Dendritic cell treated with granulocyte-macrophage colony-stimulating factor and Interleukin-4, amounts not matched to agents 40 ng/mL and 50 ng/mL, for 4 days (primary cell): Measurements from ENCODE around the gene VEZT.

Experiments
- H3K27ac Mint-ChIP-seq: one replicate; pipeline ENCODE4 v1.8.0; 2022; ENCODE audit warnings: mild to moderate bottlenecking, mixed read lengths
- H3K27me3 Mint-ChIP-seq: one replicate; pipeline ENCODE4 v1.8.0; 2022; ENCODE audit warnings: mild to moderate bottlenecking, mixed read lengths
- H3K36me3 Mint-ChIP-seq: one replicate; pipeline ENCODE4 v1.8.0; 2022; ENCODE audit warnings: low read depth, mixed read lengths
- H3K4me1 Mint-ChIP-seq: one replicate; pipeline ENCODE4 v1.8.0; 2022; ENCODE audit warnings: low read depth, mixed read lengths
- H3K4me3 Mint-ChIP-seq: one replicate; pipeline ENCODE4 v1.8.0; 2022; ENCODE audit warnings: mild to moderate bottlenecking, moderate library complexity, mixed read lengths
- H3K9me3 Mint-ChIP-seq: one replicate; pipeline ENCODE4 v1.8.0; 2022; ENCODE audit warnings: mixed read lengths
- intact Hi-C: fragments of 100-400 bp; cut with micrococcal nuclease; formaldehyde crosslinking; loops from one replicate; pipeline ENCODE4 v1.15.0; 2022

Gene VEZT, protein sequence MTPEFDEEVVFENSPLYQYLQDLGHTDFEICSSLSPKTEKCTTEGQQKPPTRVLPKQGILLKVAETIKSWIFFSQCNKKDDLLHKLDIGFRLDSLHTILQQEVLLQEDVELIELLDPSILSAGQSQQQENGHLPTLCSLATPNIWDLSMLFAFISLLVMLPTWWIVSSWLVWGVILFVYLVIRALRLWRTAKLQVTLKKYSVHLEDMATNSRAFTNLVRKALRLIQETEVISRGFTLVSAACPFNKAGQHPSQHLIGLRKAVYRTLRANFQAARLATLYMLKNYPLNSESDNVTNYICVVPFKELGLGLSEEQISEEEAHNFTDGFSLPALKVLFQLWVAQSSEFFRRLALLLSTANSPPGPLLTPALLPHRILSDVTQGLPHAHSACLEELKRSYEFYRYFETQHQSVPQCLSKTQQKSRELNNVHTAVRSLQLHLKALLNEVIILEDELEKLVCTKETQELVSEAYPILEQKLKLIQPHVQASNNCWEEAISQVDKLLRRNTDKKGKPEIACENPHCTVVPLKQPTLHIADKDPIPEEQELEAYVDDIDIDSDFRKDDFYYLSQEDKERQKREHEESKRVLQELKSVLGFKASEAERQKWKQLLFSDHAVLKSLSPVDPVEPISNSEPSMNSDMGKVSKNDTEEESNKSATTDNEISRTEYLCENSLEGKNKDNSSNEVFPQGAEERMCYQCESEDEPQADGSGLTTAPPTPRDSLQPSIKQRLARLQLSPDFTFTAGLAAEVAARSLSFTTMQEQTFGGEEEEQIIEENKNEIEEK

DNA sequence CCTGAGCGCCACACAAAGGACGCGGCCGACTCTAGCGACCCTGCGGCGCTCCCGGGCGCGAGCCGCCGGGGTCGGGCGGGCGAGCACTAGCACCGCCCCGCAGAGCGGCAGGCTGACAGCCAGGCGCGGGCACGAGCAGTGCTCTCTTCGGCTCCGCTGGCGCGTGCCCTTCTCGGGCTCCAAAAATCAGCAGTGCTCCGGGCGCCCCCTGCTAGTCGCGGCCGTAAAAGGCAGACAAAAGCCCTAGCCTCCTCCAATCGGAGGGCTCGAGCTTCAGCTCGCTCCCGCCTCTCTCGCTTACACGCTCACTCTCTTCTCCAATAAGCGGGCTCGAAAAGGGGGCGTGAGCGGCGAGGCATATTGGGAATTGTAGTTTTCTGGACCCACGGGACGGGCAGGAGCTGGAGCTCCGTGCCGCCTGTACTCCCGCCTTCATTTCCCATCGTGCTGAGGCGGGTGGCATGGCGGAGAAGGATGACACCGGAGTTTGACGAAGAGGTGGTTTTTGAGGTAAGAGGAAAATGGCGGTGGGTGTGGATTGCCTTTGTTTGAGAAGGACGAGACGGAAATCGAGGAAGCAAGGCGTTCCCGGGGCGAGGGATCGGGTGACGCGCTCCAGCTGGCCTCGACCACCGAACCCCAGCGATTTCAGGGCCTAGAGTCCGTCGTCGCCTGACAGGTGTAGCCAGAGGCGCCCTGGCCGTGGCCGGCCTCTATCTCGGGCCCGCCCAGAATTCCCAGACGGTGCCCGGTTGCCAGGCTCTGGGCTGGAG lies at the start of gene VEZT, which contains the start of gene FGD6:
Gene VEZT (plus strand): TSS at position 431 of the 773 bp plus-strand sequence. CDS start 44 bp downstream, at position 475.
Gene FGD6 (minus strand): TSS at position 91 of the 773 bp plus-strand sequence. CDS start 227 bp downstream, outside the sequence.
- intact Hi-C loops, result loop anchor here (1.0 to 5.0 kb wide), 4 partner anchors 85 to 257 kb away; partner anchors contain the start of genes METAP2 and NR2C1
- Mint-ChIP-seq H3K27ac (peak within 1 kb of the TSS; percentile 89), H3K4me1 (peaks cover 40% of the 10 kb centered on the region)

DNA sequence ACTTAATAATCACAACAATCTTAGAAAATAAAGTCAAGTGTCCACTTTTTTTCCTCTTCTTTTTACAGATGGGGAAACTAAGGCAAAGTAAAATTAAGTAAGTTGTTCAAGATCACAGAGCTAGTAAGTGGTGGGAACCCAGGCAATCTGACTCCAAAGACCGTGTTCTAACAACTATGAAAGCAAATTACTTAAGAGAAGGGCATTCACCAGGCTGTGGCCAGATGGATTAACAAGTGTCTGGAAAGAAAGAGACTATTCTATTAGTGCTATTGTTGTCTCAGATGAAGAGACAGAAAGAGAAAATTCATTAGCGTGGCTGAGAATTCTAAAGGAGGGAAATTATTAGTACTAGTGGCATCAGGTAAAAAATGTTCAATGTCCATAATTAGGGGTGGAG lies 48.9 kb upstream of the VEZT start:
- intact Hi-C loops, result no loop called here
- H3K27ac Mint-ChIP-seq, result no peak overlapping the region
- peaks cover 22% of the 10 kb centered on the region for H3K36me3 Mint-ChIP-seq
- H3K27me3 Mint-ChIP-seq, result no peaks in the 10 kb centered on the region
- no peaks in the 10 kb centered on the region for H3K9me3 Mint-ChIP-seq
- no peak overlapping the region for H3K4me3 Mint-ChIP-seq
- peaks cover 16% of the 10 kb centered on the region for H3K4me1 Mint-ChIP-seq

More for the DNA sequence above, at the start of gene VEZT, which contains the start of gene FGD6:
- H3K4me3 Mint-ChIP-seq, result peak within 1 kb of the TSS; percentile 87
- peaks cover 24% of the 10 kb centered on the region for H3K36me3 Mint-ChIP-seq
- no peaks in the 10 kb centered on the region for H3K9me3 Mint-ChIP-seq
- H3K27me3 Mint-ChIP-seq, result no peaks in the 10 kb centered on the region

DNA sequence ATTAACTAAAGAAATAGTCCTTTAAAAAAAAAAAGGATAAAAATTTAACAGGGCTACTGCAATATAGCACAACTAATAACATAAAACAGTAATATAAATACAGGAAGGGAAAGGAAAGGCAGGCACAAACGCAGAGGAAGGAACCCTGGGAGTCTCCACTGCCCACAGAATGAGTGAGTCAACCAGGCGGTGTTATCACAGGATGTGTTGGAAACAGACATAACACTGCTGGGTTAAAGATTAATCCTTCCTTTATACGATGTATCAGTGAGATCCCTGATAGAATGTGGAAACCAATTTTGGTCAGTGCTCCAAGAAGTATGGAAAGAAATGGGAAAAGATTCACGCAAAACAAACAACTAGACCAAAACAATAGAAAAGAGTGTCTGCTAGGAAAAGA lies 48.2 kb upstream of the VEZT start:
- Mint-ChIP-seq H3K27me3 (no peaks in the 10 kb centered on the region), H3K27ac (no peak overlapping the region), H3K4me3 (no peak overlapping the region), H3K36me3 (peaks cover 18% of the 10 kb centered on the region), H3K4me1 (peaks cover 16% of the 10 kb centered on the region), H3K9me3 (no peaks in the 10 kb centered on the region)
- intact Hi-C loops, result no loop called here

DNA sequence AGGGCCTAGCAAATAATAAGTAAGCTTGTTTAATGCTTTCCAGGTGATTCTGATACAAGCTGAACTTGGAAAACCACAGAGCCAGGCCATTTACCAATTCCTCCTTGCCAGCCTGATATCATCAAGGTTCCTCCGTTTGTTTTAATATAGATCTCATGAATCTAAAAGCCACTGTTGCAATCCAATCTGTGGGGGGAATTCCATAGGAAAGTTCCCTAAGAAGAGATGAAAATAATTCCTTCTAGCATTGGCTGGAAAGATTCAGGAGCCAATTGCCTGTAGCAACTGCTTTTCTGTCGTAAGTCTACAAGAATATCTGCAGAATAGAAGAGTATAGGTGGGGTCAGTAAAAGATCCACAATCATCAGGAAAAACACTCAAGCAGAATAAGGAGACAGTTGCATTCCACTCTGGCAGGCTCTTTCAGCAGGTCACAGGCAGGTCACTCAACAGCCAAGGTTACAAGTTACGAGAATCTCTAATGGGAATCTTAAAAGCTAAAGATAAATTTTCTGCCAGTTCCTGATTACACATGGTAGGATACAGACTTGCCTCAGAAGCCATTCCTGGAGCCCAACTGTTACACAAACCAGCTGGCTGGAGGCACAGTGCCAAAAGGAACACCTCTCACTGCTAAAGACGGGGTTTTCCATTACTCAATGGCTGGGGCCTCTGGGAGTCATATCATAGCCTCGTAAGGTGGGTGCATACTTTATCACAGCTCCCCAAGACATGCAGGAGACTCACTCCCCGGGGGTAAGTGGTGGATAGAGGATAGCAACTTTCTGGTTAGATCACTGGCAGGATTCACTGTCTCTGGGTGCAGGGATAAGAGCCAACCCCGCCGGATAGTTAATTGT lies 44.0 kb upstream of the VEZT start:
- peaks cover 17% of the 10 kb centered on the region for H3K36me3 Mint-ChIP-seq
- H3K4me1 Mint-ChIP-seq, result peaks cover 21% of the 10 kb centered on the region
- H3K27me3 Mint-ChIP-seq, result no peaks in the 10 kb centered on the region
- no peak overlapping the region for H3K27ac Mint-ChIP-seq
- intact Hi-C loops, result no loop called here
- H3K9me3 Mint-ChIP-seq, result no peaks in the 10 kb centered on the region
- H3K4me3 Mint-ChIP-seq, result no peak overlapping the region

DNA sequence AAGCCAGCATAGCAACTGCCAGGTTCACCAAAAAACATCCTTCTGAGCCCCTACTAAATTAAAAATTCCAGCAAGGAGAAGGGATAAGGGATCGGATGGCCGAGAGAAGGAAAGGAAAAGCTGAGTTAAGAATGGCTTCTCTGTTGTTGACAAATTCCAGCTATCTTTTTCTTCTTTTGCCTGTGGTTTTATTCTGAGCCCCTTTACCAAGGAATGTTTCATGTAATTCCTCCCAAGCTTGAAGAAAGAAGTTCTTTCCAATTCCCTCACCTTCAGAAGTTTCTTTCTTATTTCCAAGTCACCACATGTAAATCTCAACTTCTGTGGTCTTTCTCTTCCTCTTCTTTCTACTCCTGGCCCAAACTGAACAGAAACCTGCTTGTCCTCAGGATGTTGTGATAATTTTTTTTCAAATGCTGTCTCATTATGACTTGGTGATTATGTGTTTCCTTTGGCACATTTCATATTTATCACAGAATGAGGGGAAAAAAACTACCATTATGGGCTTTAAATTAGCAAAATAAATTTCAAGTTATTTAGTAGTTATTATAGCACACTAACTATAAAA lies 40.3 kb upstream of the VEZT start:
- no peak overlapping the region for H3K4me3 Mint-ChIP-seq
- intact Hi-C loops, result no loop called here
- H3K27me3 Mint-ChIP-seq, result no peaks in the 10 kb centered on the region
- peaks cover under 1% of the 10 kb centered on the region for H3K36me3 Mint-ChIP-seq
- no peaks in the 10 kb centered on the region for H3K9me3 Mint-ChIP-seq
- H3K4me1 Mint-ChIP-seq, result peaks cover 6% of the 10 kb centered on the region
- no peak overlapping the region for H3K27ac Mint-ChIP-seq

DNA sequence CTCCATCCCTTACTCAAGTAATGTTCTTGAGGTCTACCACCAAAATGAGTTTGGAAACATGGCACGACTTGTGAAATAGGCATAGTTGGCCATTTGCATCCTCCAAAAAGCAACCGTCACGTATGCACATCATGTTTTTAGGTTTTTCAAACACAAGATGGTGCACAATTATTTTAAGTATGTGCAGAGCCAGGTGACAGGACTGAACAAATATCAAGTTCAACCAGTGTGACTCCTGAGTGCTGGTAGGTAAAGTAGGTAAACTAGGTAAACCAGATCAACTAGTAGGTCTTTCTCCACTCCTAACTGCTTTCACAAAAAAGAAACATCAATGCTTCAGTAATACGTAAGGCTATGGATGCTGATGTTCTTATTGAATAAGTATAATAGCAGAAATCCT lies 39.5 kb upstream of the VEZT start:
- H3K4me3 Mint-ChIP-seq, result no peak overlapping the region
- no peaks in the 10 kb centered on the region for H3K27me3 Mint-ChIP-seq
- H3K9me3 Mint-ChIP-seq, result no peaks in the 10 kb centered on the region
- H3K36me3 Mint-ChIP-seq, result no peaks in the 10 kb centered on the region
- H3K27ac Mint-ChIP-seq, result no peak overlapping the region
- intact Hi-C loops, result no loop called here
- H3K4me1 Mint-ChIP-seq, result peaks cover 11% of the 10 kb centered on the region

DNA sequence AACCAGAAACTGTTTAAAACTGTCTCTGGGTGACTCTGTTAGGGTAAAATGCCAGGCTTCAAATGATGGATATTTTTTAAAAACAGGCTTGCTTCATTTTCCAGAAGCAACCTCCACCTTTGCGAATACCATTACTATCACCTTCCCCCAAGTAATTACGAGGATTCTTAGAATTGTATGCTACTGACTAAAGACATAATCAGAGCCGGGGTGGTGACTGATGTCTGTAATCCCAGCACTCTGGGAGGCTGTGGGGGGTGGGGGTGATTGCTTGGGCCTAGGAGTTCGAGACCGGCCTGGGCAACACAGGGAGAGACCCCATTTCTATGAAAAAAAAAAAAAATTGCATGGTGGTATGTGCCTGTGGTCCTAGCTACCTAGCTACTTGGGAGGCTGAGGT lies 38.6 kb upstream of the VEZT start:
- H3K36me3 Mint-ChIP-seq, result no peaks in the 10 kb centered on the region
- peaks cover 16% of the 10 kb centered on the region for H3K4me1 Mint-ChIP-seq
- H3K4me3 Mint-ChIP-seq, result no peak overlapping the region
- no peak overlapping the region for H3K27ac Mint-ChIP-seq
- H3K27me3 Mint-ChIP-seq, result no peaks in the 10 kb centered on the region
- intact Hi-C loops, result no loop called here
- no peaks in the 10 kb centered on the region for H3K9me3 Mint-ChIP-seq

DNA sequence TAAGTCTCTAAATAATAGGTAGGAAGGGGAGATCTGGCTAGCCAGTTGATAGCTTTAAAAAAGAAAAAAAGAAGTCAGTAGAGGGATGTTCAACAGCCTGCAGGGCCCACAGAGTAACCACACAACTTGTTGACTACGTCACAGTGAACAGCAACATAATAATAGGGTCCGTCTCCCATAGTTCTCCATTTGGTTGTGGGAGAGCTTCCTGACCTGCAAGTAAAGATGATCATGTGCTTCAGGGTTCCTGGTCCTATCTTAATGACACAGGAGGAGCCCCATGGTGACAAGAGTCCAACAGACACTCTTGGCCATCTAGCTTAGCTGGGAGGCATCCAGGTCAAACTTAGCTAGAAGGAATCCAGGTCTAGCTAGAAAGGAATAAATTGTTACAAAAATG lies 36.5 kb upstream of the VEZT start:
- intact Hi-C loops, result no loop called here
- Mint-ChIP-seq H3K9me3 (no peaks in the 10 kb centered on the region), H3K4me1 (peaks cover 33% of the 10 kb centered on the region), H3K4me3 (no peak overlapping the region), H3K36me3 (no peaks in the 10 kb centered on the region), H3K27ac (no peak overlapping the region), H3K27me3 (no peaks in the 10 kb centered on the region)

DNA sequence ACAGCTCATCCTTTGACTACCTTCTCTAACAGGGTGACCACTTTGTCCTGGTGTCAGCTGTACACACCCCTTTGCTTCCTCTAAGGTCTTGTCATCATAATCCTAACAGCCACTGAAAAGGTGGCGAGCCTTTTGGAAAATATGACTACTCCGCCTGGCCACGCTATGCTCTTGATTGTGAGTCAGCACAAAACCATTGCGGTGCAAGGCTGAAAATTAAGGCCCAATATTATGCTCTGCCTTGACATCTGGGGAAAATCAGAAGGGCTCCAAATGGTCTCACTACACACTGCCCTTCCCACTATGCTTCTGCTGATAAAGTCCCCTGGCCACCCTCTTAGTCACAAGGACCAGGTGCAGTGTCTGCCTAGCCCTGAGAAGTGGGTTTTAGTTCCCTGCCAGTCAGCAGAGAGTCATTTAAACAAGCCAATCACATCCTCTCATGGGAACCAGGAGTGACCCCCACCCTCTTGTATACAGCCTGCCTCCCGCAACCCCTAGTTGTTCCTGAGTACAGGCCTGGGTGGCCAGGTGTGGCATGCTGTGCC lies 34.7 kb upstream of the VEZT start:
- no peaks in the 10 kb centered on the region for H3K36me3 Mint-ChIP-seq
- H3K27ac Mint-ChIP-seq, result no peak overlapping the region
- intact Hi-C loops, result no loop called here
- H3K9me3 Mint-ChIP-seq, result no peaks in the 10 kb centered on the region
- peaks cover 34% of the 10 kb centered on the region for H3K4me1 Mint-ChIP-seq
- no peaks in the 10 kb centered on the region for H3K27me3 Mint-ChIP-seq
- H3K4me3 Mint-ChIP-seq, result no peak overlapping the region

DNA sequence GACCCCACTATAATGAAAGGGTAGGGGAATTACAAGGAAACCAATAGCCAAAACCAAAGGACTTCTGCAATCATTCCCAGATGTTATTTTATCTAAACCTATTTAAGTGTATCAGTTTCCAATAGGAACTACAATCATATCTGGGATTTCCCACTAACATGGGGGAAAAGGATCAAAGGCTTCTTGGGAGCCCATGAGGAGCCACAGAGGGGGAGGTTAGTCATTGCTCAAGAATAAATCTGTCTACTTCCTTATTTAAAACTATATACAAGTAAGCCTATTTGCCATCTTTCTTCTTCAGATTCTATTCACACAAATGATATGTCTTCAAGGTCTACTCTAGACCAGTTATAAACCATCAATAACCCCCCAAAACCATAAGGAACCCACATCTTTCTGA lies 33.5 kb upstream of the VEZT start:
- Mint-ChIP-seq H3K36me3 (no peaks in the 10 kb centered on the region), H3K9me3 (no peaks in the 10 kb centered on the region), H3K4me3 (no peak overlapping the region), H3K27me3 (no peaks in the 10 kb centered on the region), H3K27ac (no peak overlapping the region), H3K4me1 (peaks cover 34% of the 10 kb centered on the region)
- intact Hi-C loops, result no loop called here

DNA sequence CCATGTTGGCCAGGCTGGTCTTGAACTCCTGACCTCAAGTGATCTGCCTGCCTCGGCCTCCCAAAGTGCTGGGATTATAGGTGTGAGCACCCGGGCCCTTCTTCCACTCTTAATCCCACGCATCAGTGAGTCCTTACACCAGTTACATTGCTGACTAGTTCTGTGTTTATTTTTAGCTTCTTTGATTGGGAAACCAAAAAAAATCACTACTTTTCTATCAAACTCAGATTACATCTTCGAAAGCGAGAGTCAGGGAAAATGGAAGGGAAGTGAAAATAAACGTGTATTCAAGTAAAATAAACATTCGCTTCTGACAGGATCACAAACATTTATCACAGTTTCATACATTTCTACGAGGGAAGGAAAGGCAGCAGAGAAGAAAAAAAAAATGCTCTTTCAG lies 32.5 kb upstream of the VEZT start:
- intact Hi-C loops, result no loop called here

DNA sequence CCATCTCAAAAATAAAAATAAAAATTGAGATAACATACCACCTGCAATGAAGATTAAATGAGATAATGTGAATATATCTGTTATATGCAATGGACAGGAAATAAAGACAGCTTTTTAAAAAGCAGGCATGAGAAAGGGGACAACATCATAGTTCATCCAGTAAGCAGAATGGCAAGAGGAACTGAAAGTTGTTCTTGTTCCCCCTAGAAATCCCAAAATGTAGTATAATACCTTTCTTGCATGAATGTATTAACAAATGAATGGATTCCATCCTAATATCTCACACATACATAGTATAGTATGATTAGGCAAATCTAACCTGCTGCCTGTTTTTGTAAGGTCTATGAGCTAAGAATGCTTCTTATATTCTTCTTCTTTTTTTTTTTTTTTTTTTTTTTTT lies 31.8 kb upstream of the VEZT start:
- H3K27me3 Mint-ChIP-seq, result no peaks in the 10 kb centered on the region
- H3K4me1 Mint-ChIP-seq, result peaks cover 34% of the 10 kb centered on the region
- intact Hi-C loops, result no loop called here
- no peaks in the 10 kb centered on the region for H3K36me3 Mint-ChIP-seq
- H3K9me3 Mint-ChIP-seq, result no peaks in the 10 kb centered on the region
- H3K4me3 Mint-ChIP-seq, result no peak overlapping the region
- H3K27ac Mint-ChIP-seq, result no peak overlapping the region

More for the DNA sequence above, 32.5 kb upstream of the VEZT start:
- peaks cover 34% of the 10 kb centered on the region for H3K4me1 Mint-ChIP-seq
- H3K36me3 Mint-ChIP-seq, result no peaks in the 10 kb centered on the region
- H3K27ac Mint-ChIP-seq, result peak overlapping the region; percentile 56
- no peaks in the 10 kb centered on the region for H3K9me3 Mint-ChIP-seq
- no peaks in the 10 kb centered on the region for H3K27me3 Mint-ChIP-seq
- H3K4me3 Mint-ChIP-seq, result no peak overlapping the region
